Measurements from ENCODE around the gene KSR2. TPM values are rescaled to one million over a fixed set of nuclear protein-coding genes. Genes with fewer than 3 reads are reported as not detected.

Gene KSR2
- total and polyA plus RNA-seq, 2 donors from 2014 or later = 0.34 to 2.9 TPM

DNA sequence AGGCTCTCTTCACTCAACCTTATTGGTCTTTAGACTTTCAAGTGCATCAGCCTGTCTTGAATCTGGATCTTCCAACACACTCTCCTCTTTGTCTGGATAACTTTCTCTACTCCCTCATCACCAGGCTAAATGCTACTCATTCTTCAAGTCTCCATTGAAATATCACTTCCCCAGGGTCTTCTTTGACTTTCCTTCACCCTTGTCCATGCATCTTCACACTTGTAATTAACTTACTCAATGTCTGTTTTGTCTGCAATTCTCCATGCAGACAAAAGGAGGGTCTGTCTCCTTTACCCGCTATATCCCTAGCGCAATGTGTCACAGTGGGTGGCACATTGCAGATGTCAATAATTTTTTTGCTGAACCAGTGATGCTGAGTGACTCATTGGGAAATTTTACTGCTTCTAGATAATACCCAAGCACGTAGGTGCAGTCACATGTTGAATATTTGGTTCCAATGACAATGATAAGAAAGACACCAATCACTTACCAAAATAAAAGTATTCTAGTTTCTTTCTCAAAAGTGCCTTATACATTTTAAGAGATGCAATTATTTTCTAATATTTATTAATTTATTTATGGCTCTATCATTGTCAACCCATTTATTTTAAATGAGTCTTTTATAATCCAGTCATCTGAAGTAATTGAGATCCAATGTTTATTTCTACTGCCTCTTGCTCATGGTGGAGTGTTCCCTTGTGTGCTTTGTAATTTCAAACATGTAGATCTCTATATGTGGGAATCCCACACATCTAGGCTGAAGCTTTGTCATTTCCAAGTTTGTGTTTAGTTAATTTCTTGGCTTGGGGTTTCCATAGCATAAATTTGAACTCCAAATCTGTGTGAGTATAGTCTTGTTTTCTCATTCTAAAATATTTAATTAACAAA lies 26.0 kb upstream of the KSR2 start:
- no peak for DNase-seq

DNA sequence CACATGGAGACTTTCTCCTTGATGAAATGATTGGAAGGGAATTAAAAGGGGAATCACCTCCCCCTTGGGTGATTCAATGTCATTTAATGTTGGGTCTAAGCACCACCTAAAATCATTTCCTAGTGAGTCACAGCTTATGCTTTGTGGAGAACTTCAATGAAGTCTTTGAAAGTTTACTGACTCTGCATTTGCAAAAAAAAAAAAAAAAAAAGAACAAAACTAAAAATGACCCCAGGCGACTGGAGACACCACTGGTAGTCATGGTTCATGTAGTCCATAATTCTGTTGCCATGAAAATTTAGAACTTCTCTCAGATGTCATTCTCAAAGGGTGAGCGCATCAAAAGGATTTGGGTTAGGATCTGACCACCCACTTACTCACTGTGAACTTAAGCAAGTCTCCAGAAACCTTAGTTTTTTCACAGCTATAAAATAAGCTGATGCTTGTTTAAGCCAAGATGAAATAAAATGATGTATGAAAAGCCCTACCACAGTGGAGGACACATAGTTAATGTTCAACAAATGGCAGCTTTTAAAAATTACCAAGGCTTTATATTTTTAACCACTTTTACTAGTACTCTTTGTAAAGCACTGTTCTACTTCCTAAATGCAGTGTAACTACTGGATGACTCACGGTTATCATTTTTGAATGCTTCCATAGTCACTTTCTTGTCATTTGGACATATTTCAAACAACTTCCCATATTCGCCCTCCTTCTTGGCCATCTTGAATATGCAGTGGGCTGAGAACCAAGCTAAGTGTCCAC lies 18.1 kb upstream of the KSR2 start:
- no peaks in the 10 kb centered on the region for H3K4me1 ChIP-seq (ENCODE audit: control insufficient read depth in 2 of 3, insufficient read depth in 2 of 3, low read depth in 1 of 3, low read length in 3 of 3)
- H3K9ac ChIP-seq (ENCODE audit: low read length in 3 of 3) = no peak overlapping the region
- no peak overlapping the region for H3K4me3 ChIP-seq (ENCODE audit: low read length in 3 of 3)
- intact Hi-C loops (cut with DNase I) = no loop called here
- H3K36me3 ChIP-seq (ENCODE audit: control insufficient read depth in 2 of 3, insufficient read depth in 3 of 3, low read length in 3 of 3) = no peaks in the 10 kb centered on the region
- H3K27me3 ChIP-seq (ENCODE audit: control insufficient read depth, insufficient read depth, low read length) = no peaks in the 10 kb centered on the region
- no peak overlapping the region for H3K27ac ChIP-seq (ENCODE audit: low read depth in 2 of 2, low read length in 2 of 2)
- DNase-seq (no peak), FAIRE-seq (no peak)
- no peaks in the 10 kb centered on the region for H3K9me3 ChIP-seq (ENCODE audit: control insufficient read depth in 2 of 3, insufficient read depth in 1 of 3, low read length in 3 of 3)
- TF ChIP-seq, protein P1, sequence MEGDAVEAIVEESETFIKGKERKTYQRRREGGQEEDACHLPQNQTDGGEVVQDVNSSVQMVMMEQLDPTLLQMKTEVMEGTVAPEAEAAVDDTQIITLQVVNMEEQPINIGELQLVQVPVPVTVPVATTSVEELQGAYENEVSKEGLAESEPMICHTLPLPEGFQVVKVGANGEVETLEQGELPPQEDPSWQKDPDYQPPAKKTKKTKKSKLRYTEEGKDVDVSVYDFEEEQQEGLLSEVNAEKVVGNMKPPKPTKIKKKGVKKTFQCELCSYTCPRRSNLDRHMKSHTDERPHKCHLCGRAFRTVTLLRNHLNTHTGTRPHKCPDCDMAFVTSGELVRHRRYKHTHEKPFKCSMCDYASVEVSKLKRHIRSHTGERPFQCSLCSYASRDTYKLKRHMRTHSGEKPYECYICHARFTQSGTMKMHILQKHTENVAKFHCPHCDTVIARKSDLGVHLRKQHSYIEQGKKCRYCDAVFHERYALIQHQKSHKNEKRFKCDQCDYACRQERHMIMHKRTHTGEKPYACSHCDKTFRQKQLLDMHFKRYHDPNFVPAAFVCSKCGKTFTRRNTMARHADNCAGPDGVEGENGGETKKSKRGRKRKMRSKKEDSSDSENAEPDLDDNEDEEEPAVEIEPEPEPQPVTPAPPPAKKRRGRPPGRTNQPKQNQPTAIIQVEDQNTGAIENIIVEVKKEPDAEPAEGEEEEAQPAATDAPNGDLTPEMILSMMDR (IDR thresholded peaks at IDR 0.05; ENCODE audit: borderline replicate concordance, extremely low read depth, insufficient read depth) = no peak

More for the DNA sequence above, 26.0 kb upstream of the KSR2 start:
- Histone ChIP-seq H3K27me3 (ENCODE audit: control insufficient read depth, insufficient read depth, low read length) (no peaks in the 10 kb centered on the region), H3K36me3 (ENCODE audit: control insufficient read depth in 2 of 3, insufficient read depth in 3 of 3, low read length in 3 of 3) (no peaks in the 10 kb centered on the region), H3K4me3 (ENCODE audit: low read length in 3 of 3) (no peak overlapping the region), H3K4me1 (ENCODE audit: control insufficient read depth in 2 of 3, insufficient read depth in 2 of 3, low read depth in 1 of 3, low read length in 3 of 3) (no peaks in the 10 kb centered on the region), H3K9me3 (ENCODE audit: control insufficient read depth in 2 of 3, insufficient read depth in 1 of 3, low read length in 3 of 3) (no peaks in the 10 kb centered on the region), H3K9ac (ENCODE audit: low read length in 3 of 3) (no peak overlapping the region), H3K27ac (ENCODE audit: low read depth in 2 of 2, low read length in 2 of 2) (no peak overlapping the region)
- intact Hi-C loops (cut with DNase I) = no loop called here
- TF ChIP-seq, protein P1 (IDR thresholded peaks at IDR 0.05; ENCODE audit: borderline replicate concordance, extremely low read depth, insufficient read depth) = no peak
- FAIRE-seq = no peak

DNA sequence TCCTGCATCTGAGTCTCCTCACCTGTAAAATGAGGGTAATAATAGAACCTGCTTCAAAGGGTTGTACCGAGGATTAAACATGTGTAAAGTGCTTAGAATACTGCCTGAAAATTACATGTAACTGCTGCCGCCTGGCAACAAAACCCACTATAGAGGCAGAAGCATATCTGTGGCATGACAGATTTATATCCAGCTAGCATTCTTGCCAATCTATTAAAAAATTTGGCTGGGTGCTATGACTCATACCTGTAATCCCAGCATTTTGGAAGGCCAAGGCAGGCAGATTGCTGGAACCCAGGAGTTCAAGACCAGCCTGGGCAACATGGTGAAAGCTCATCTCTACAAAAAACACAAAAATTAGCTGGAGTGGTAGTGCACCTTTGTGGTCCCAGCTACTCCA lies 16.4 kb upstream of the KSR2 start:
- intact Hi-C loops (cut with DNase I) = no loop called here
- H3K36me3 ChIP-seq (ENCODE audit: control insufficient read depth in 2 of 3, insufficient read depth in 3 of 3, low read length in 3 of 3) = no peaks in the 10 kb centered on the region
- no peaks in the 10 kb centered on the region for H3K27me3 ChIP-seq (ENCODE audit: control insufficient read depth, insufficient read depth, low read length)
- no peak overlapping the region for H3K4me3 ChIP-seq (ENCODE audit: low read length in 3 of 3)
- TF ChIP-seq, protein P1 (IDR thresholded peaks at IDR 0.05; ENCODE audit: borderline replicate concordance, extremely low read depth, insufficient read depth) = no peak
- DNase-seq (no peak), FAIRE-seq (no peak)
- no peaks in the 10 kb centered on the region for H3K9me3 ChIP-seq (ENCODE audit: control insufficient read depth in 2 of 3, insufficient read depth in 1 of 3, low read length in 3 of 3)
- no peaks in the 10 kb centered on the region for H3K4me1 ChIP-seq (ENCODE audit: control insufficient read depth in 2 of 3, insufficient read depth in 2 of 3, low read depth in 1 of 3, low read length in 3 of 3)
- H3K9ac ChIP-seq (ENCODE audit: low read length in 3 of 3) = no peak overlapping the region
- H3K27ac ChIP-seq (ENCODE audit: low read depth in 2 of 2, low read length in 2 of 2) = no peak overlapping the region
